ENCODE results near the gene ASB3. TPM values are rescaled to one million over a fixed set of nuclear protein-coding genes. Genes with fewer than 3 reads are reported as not detected.
"Not testable (repeated sequence)": the region's sequence is repeated elsewhere in the genome, so short reads cannot be mapped to it uniquely, and the experiment has no call there.

The ASB3 gene
- total RNA-seq, 2 donors from 2014 or later = 37.9 to 40.3 TPM

- WGBS, 2 experiments (ENCODE audit: insufficient coverage in 1 of 2, insufficient read length in 1 of 2) = 78 to 100% methylated on average over 1 of the region's 1 CpG
- peaks cover 5% of the 10 kb centered on the region for H3K4me1 ChIP-seq (ENCODE audit: control insufficient read depth, insufficient read depth, low read length)
- TF ChIP-seq, protein P1, sequence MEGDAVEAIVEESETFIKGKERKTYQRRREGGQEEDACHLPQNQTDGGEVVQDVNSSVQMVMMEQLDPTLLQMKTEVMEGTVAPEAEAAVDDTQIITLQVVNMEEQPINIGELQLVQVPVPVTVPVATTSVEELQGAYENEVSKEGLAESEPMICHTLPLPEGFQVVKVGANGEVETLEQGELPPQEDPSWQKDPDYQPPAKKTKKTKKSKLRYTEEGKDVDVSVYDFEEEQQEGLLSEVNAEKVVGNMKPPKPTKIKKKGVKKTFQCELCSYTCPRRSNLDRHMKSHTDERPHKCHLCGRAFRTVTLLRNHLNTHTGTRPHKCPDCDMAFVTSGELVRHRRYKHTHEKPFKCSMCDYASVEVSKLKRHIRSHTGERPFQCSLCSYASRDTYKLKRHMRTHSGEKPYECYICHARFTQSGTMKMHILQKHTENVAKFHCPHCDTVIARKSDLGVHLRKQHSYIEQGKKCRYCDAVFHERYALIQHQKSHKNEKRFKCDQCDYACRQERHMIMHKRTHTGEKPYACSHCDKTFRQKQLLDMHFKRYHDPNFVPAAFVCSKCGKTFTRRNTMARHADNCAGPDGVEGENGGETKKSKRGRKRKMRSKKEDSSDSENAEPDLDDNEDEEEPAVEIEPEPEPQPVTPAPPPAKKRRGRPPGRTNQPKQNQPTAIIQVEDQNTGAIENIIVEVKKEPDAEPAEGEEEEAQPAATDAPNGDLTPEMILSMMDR (conservative IDR thresholded peaks at IDR 0.05) = no peak
- H3K36me3 Mint-ChIP-seq (ENCODE audit: low read depth) = peaks cover under 1% of the 10 kb centered on the region
- no peaks in the 10 kb centered on the region for H3K9me3 ChIP-seq (ENCODE audit: control insufficient read depth, low read length)
- no peaks in the 10 kb centered on the region for H3K27me3 ChIP-seq (ENCODE audit: control insufficient read depth, insufficient read depth, low read length, poor library complexity, severe bottlenecking)
- H3K4me3 ChIP-seq (ENCODE audit: low read length) = no peak overlapping the region
- peaks cover 14% of the 10 kb centered on the region for H3K4me1 Mint-ChIP-seq
- H3K27ac Mint-ChIP-seq = no peak overlapping the region
- H3K4me3 Mint-ChIP-seq = no peak overlapping the region
- no peaks in the 10 kb centered on the region for H3K9me3 Mint-ChIP-seq
- no peak overlapping the region for H3K27ac ChIP-seq (ENCODE audit: low read depth, low read length)
- no peak overlapping the region for H3K9ac ChIP-seq (ENCODE audit: extremely low read depth, low read length, poor library complexity, severe bottlenecking)
- H3K36me3 ChIP-seq (ENCODE audit: control insufficient read depth, insufficient read depth, low read length) = no peaks in the 10 kb centered on the region
- H3K27me3 Mint-ChIP-seq (ENCODE audit: insufficient read depth) = no peaks in the 10 kb centered on the region
- no peak for DNase-seq
Observed at GRCh38 chr2:53826030-53826410, 39.3 kb upstream of the ASB3 start.

DNA sequence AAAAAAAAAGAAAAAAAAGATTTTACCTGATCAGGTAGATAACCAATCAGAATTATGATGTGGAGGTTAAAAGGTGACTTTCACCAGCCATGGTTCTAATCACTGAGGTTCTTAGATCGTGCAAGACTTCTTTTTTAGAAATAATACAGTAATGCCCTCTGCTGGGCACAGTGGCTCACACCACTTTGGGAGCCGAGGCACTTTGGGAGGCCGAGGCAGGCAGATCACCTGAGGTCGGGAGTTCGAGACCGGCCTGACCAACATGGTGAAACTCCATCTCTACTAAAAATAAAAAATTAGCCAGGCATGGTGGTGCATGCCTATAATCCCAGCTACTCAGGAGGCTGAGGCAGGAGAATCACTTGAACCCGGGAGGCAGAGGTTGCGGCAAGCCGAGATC is 36.9 kb upstream of the ASB3 start:
- not testable (repeated sequence) for H3K36me3 ChIP-seq (ENCODE audit: control insufficient read depth, insufficient read depth, low read length); H3K9me3 ChIP-seq (ENCODE audit: control insufficient read depth, low read length); H3K27me3 Mint-ChIP-seq (ENCODE audit: insufficient read depth); H3K4me3 ChIP-seq (ENCODE audit: low read length); H3K27me3 ChIP-seq (ENCODE audit: control insufficient read depth, insufficient read depth, low read length, poor library complexity, severe bottlenecking); H3K4me3 Mint-ChIP-seq; H3K9me3 Mint-ChIP-seq; H3K9ac ChIP-seq (ENCODE audit: extremely low read depth, low read length, poor library complexity, severe bottlenecking); H3K27ac ChIP-seq (ENCODE audit: low read depth, low read length); H3K4me1 ChIP-seq (ENCODE audit: control insufficient read depth, insufficient read depth, low read length); H3K27ac Mint-ChIP-seq; H3K36me3 Mint-ChIP-seq (ENCODE audit: low read depth)
- peaks cover 14% of the 10 kb centered on the region for H3K4me1 Mint-ChIP-seq
- DNase-seq = peak; percentile 63
- WGBS, 2 experiments (ENCODE audit: insufficient coverage in 1 of 2, insufficient read length in 1 of 2) = 73 to 94% methylated on average over 3 to 9 of the region's 9 CpGs
- TF ChIP-seq, protein P1 (conservative IDR thresholded peaks at IDR 0.05) = peak; percentile 56

DNA sequence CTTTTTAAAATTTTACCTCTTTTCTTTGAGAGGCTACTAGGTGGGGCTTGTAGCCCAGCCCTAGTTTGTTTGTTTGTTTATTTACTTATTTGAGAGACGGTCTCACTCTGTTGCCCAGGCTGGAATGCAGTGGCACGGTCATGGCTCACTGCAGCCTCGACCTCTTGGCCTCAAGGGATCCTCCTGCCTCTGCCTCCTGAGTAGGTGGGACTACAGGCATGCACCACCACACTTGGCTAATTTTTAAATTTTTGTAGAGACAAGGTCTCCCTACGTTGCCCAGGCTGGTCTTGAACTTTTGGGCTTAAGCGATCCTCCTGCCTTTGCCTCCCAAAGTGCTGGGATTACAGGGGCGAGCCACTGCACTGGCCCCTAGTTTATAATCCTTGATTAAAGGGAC is 35.1 kb upstream of the ASB3 start:
- Histone ChIP-seq H3K27ac (ENCODE audit: low read depth, low read length) (no peak overlapping the region), H3K9ac (ENCODE audit: extremely low read depth, low read length, poor library complexity, severe bottlenecking) (no peak overlapping the region), H3K4me1 (ENCODE audit: control insufficient read depth, insufficient read depth, low read length) (peaks cover 5% of the 10 kb centered on the region), H3K36me3 (ENCODE audit: control insufficient read depth, insufficient read depth, low read length) (peaks cover 20% of the 10 kb centered on the region), H3K9me3 (ENCODE audit: control insufficient read depth, low read length) (no peaks in the 10 kb centered on the region), H3K27me3 (ENCODE audit: control insufficient read depth, insufficient read depth, low read length, poor library complexity, severe bottlenecking) (no peaks in the 10 kb centered on the region), H3K4me3 (ENCODE audit: low read length) (no peak overlapping the region)
- no peak for DNase-seq
- H3K4me3 Mint-ChIP-seq = no peak overlapping the region
- TF ChIP-seq, protein P1 (conservative IDR thresholded peaks at IDR 0.05) = no peak
- H3K27ac Mint-ChIP-seq = no peak overlapping the region
- H3K27me3 Mint-ChIP-seq (ENCODE audit: insufficient read depth) = no peaks in the 10 kb centered on the region
- 89 to 95% methylated on average over 1 to 6 of the region's 6 CpGs for WGBS, 2 experiments (ENCODE audit: insufficient coverage in 1 of 2, insufficient read length in 1 of 2)
- peaks cover 11% of the 10 kb centered on the region for H3K4me1 Mint-ChIP-seq
- peaks cover 5% of the 10 kb centered on the region for H3K36me3 Mint-ChIP-seq (ENCODE audit: low read depth)
- no peaks in the 10 kb centered on the region for H3K9me3 Mint-ChIP-seq
